B cell (primary cell): Measurements from ENCODE around the gene PRRT1. TPM values are rescaled to one million over a fixed set of nuclear protein-coding genes. Genes with fewer than 3 reads are reported as not detected.
"Not testable (repeated sequence)": the region's sequence is repeated elsewhere in the genome, so short reads cannot be mapped to it uniquely, and the experiment has no call there.

Source experiments
- ATAC-seq: fragments of 200-7000 bp; cut with Tn5 transposase; one replicate; pipeline ENCODE4 v1.10.0; 2021; ENCODE audit warnings: low read depth, mild to moderate bottlenecking, moderate number of reproducible peaks, moderate library complexity
- CTCF ChIA-PET: fragments of 350-600 bp; sonication (Branson Sonifier 250); formaldehyde crosslinking; loops from one replicate; lab custom pipeline; 2021; ENCODE audit warnings: antibody characterized with exemption, inconsistent platforms; lab: Charles Lee
- POLR2A ChIA-PET: fragments of 350-600 bp; sonication (Branson Sonifier 250); formaldehyde crosslinking; loops from one replicate; lab custom pipeline; 2021; ENCODE audit warnings: antibody characterized with exemption; lab: Charles Lee
- DNase-seq: peaks from one replicate; pipeline ENCODE4 v3.0.0; 2013
- H2AFZ ChIP-seq: 2 replicates; pipeline ENCODE4 v1.6.1; 2012; ENCODE audit warnings: mild to moderate bottlenecking, low read depth, low read length; ENCODE audit not compliant: insufficient read depth, poor library complexity, severe bottlenecking
- H3K27ac ChIP-seq, 2 donors: 1 replicate in 1 of 2; 2 replicates in 1 of 2; pipeline ENCODE4 v1.5.1; 2012 to 2013; ENCODE audit warnings: low read length in 2 of 2, mild to moderate bottlenecking in 2 of 2, moderate library complexity in 1 of 2
- H3K27me3 ChIP-seq, 4 experiments: fragments of 200-600 bp in 1 of 4; sonication (generic) in 1 of 4; replicated peaks in 1 of 4; 1 replicate in 2 of 4; 2 replicates in 2 of 4; pipeline versions ENCODE4 v1.6.1 to v1.7.0; 2013 to 2016; ENCODE audit warnings: low read length in 3 of 4, mild to moderate bottlenecking in 2 of 4, mixed read lengths in 1 of 4, moderate library complexity in 1 of 4; ENCODE audit not compliant: insufficient read depth in 4 of 4, control insufficient read depth in 3 of 4; ENCODE audit errors: control extremely low read depth in 1 of 4
- H3K36me3 ChIP-seq, 2 experiments: replicated peaks in 1 of 2; 1 replicate in 1 of 2; 2 replicates in 1 of 2; pipeline versions ENCODE4 v1.6.1 to v1.7.1; 2013; ENCODE audit warnings: low read length in 1 of 2; ENCODE audit not compliant: insufficient read depth in 2 of 2, control insufficient read depth in 1 of 2; ENCODE audit errors: control extremely low read depth in 1 of 2, extremely low read depth in 1 of 2
- H3K4me1 ChIP-seq, 2 donors: fragments of 200-600 bp in 1 of 2; sonication (generic) in 1 of 2; 1 replicate in 1 of 2; 2 replicates in 1 of 2; pipeline versions ENCODE4 v1.5.1 to v1.6.1; 2013 to 2017; ENCODE audit warnings: low read length in 2 of 2; ENCODE audit not compliant: control insufficient read depth in 2 of 2, insufficient read depth in 2 of 2
- H3K4me2 ChIP-seq: replicated peaks from 2 replicates; pipeline ENCODE3; 2012; ENCODE audit warnings: mild to moderate bottlenecking, low read depth, low read length; ENCODE audit not compliant: poor library complexity, severe bottlenecking
- H3K4me3 ChIP-seq, 5 experiments: fragments of 200-600 bp in 1 of 5; sonication (generic) in 1 of 5; 1 replicate in 3 of 5; 2 replicates in 2 of 5; pipeline versions ENCODE4 v1.5.1 to v1.7.0; 2011 to 2016; ENCODE audit warnings: low read length in 4 of 5, mild to moderate bottlenecking in 4 of 5, low read depth in 2 of 5, control low read depth in 1 of 5, moderate library complexity in 1 of 5; ENCODE audit not compliant: insufficient read depth in 1 of 5; ENCODE audit errors: control extremely low read depth in 1 of 5, extremely low read depth in 1 of 5
- H3K79me2 ChIP-seq: fragments of 200-600 bp; sonication (generic); one replicate; pipeline ENCODE4 v1.6.0; 2016; ENCODE audit warnings: low read length; ENCODE audit not compliant: control insufficient read depth, insufficient read depth
- H3K9ac ChIP-seq: fragments of 200-600 bp; sonication (generic); 2 replicates; pipeline ENCODE4 v1.6.1; 2017; ENCODE audit warnings: mild to moderate bottlenecking, low read length, moderate library complexity
- H3K9me3 ChIP-seq, 3 donors: one replicate each; pipeline versions ENCODE4 v1.6.1 to v1.7.1; 2013; ENCODE audit warnings: low read length in 2 of 3; ENCODE audit not compliant: control insufficient read depth in 2 of 3, insufficient read depth in 1 of 3; ENCODE audit errors: control extremely low read depth in 1 of 3
- H4K20me1 ChIP-seq: 2 replicates; pipeline ENCODE4 v1.6.0; 2012; ENCODE audit warnings: mild to moderate bottlenecking, low read length; ENCODE audit not compliant: insufficient read depth, control insufficient read depth, poor library complexity, severe bottlenecking
- H3K27ac Mint-ChIP-seq: one replicate; pipeline ENCODE4 v1.8.0; 2021; ENCODE audit warnings: mixed read lengths
- H3K27me3 Mint-ChIP-seq: one replicate; pipeline ENCODE4 v1.8.0; 2021; ENCODE audit warnings: mixed read lengths
- H3K4me1 Mint-ChIP-seq: one replicate; pipeline ENCODE4 v1.8.0; 2021; ENCODE audit warnings: mixed read lengths
- H3K4me3 Mint-ChIP-seq: one replicate; pipeline ENCODE4 v1.8.0; 2021; ENCODE audit warnings: mixed read lengths
- H3K9me3 Mint-ChIP-seq: one replicate; pipeline ENCODE4 v1.8.0; 2022; ENCODE audit warnings: mixed read lengths; ENCODE audit not compliant: insufficient read depth
- EZH2 ChIP-seq: IDR thresholded peaks from 2 replicates; pipeline ENCODE4 v1.6.1; 2012; ENCODE audit warnings: borderline replicate concordance, low read depth, mild to moderate bottlenecking, moderate library complexity, low read length; ENCODE audit not compliant: insufficient read depth, poor library complexity, severe bottlenecking
- WGBS: methylation state at CpG from one replicate; pipeline ENCODE4 v1.1.5; 2013; ENCODE audit warnings: missing lambda C conversion rate; ENCODE audit not compliant: insufficient coverage; 5-methylcytosine and 5-hydroxymethylcytosine counted together
- intact Hi-C: fragments of 100-400 bp; cut with micrococcal nuclease; formaldehyde crosslinking; loops from one replicate; pipeline ENCODE4 v1.10.0; 2022
- polyA plus RNA-seq: library from polyadenylated mRNA; depleted of rRNA; stranded (reverse); fragments of >200 nt; gene quantifications from 2 replicates; pipeline ENCODE4 v1.2.3, GENCODE V29; 2012
- total RNA-seq, 2 donors: library from RNA; stranded (reverse); fragments of 120-200 nt in 1 of 2; gene quantifications; 1 replicate in 1 of 2; 2 replicates in 1 of 2; pipeline versions ENCODE4 v1.2.3 to v1.2.4, GENCODE V29; 2013 to 2022
- TF ChIP-seq, protein P1 (sequence below): fragments of 200-600 bp; IDR thresholded peaks from one replicate; pipeline ENCODE4 v1.8.0; 2022; ENCODE audit warnings: antibody characterized with exemption, mild to moderate bottlenecking

Gene PRRT1
- total and polyA plus RNA-seq, 2 donors (not counting 1 experiment from before 2014, with no cell fraction given): not detected

DNA sequence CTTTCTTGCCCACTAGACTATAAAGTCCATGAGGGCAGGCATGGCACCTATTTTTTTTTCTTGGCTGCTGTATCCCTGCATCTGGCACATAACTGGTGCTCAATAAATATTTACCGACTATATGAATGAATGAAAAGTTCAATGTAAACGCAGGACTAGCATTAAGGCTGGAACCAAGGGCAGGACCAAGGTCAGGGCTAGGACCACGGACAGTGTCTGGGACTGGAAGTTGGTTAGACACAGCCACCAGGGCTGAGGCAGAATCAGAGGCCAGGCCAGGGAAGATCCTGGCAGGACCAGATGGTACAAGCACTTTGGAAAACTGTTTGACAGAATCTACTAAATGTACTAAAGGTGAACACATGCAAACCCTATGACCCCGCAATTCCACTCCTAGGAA is 46.3 kb downstream of the PRRT1 start:
- ChIA-PET POLR2A (no interaction called here), CTCF (interaction anchor here (2.1 kb wide), 1 partner anchor 14 kb away, joined by 4 read pairs; no protein-coding TSS in a partner anchor)
- Mint-ChIP-seq H3K9me3 (no peaks in the 10 kb centered on the region), H3K4me3 (no peak overlapping the region), H3K27ac (no peak overlapping the region), H3K27me3 (peaks cover 47% of the 10 kb centered on the region), H3K4me1 (peaks cover 11% of the 10 kb centered on the region)
- 94% methylated on average over 3 of the region's 4 CpGs for WGBS
- Histone ChIP-seq H3K9me3 (peaks cover 0 to 4% (median 2%) of the 10 kb centered on the region in 3 donors), H3K27ac (no peak overlapping the region), H3K27me3 (peaks cover 0 to 42% (median 13%) of the 10 kb centered on the region in 4 experiments), H3K4me1 (peaks cover 13 to 15% of the 10 kb centered on the region in 2 donors), H3K4me2 (no peak overlapping the region), H3K9ac (no peak overlapping the region), H3K4me3 (no peak overlapping the region), H3K36me3 (no peaks in the 10 kb centered on the region), H2AFZ (no peak overlapping the region), H3K79me2 (no peaks in the 10 kb centered on the region), H4K20me1 (no peaks in the 10 kb centered on the region)
- DNase-seq (no peak), ATAC-seq (no peak)
- no peak for TF ChIP-seq EZH2
- TF ChIP-seq, protein P1, sequence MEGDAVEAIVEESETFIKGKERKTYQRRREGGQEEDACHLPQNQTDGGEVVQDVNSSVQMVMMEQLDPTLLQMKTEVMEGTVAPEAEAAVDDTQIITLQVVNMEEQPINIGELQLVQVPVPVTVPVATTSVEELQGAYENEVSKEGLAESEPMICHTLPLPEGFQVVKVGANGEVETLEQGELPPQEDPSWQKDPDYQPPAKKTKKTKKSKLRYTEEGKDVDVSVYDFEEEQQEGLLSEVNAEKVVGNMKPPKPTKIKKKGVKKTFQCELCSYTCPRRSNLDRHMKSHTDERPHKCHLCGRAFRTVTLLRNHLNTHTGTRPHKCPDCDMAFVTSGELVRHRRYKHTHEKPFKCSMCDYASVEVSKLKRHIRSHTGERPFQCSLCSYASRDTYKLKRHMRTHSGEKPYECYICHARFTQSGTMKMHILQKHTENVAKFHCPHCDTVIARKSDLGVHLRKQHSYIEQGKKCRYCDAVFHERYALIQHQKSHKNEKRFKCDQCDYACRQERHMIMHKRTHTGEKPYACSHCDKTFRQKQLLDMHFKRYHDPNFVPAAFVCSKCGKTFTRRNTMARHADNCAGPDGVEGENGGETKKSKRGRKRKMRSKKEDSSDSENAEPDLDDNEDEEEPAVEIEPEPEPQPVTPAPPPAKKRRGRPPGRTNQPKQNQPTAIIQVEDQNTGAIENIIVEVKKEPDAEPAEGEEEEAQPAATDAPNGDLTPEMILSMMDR: no peak
- intact Hi-C loops: no loop called here

DNA sequence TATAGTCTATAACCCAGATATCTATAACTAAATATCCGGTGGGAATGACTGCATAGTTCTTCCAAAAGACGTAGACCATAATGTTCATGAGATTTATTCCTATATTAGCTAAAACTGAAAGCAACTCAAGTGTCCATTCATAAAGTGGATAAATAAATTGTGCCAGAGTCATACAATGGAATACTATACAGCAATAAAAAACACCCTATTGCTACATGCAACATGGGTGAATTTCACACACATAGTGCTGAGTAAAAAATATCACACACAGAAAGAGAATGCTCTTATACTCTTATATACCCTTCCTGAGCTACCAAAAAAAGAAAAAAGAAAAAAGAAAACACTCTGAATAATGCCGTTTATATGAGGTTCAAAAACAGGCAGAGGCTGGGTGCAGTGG is 49.5 kb downstream of the PRRT1 start:
- POLR2A ChIA-PET: no interaction called here

DNA sequence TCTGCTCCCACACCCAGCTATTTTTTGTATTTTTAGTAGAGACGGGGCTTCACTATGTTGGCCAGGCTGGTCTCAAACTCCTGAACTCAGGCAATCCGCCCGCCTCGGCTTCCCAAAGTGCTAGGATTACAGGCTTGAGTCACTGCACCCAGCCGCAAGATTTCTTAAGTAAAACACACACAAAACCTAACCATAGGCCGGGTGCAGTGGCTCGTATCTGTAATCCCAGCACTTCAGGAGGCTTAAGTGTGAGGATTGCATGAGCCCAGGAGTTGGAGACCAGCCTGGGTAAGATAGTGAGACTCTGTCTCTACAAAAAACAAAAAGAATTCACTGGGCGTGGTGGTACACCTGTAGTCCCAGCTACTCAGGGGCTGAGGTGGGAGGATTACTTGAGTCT is 51.5 kb downstream of the PRRT1 start:
- H3K9me3 Mint-ChIP-seq, H3K4me3 ChIP-seq, H3K4me3 Mint-ChIP-seq, H3K79me2 ChIP-seq, H3K9ac ChIP-seq, H4K20me1 ChIP-seq, H3K4me2 ChIP-seq, H3K27ac ChIP-seq, intact Hi-C loops, H3K27ac Mint-ChIP-seq, H2AFZ ChIP-seq, H3K4me1 Mint-ChIP-seq, ATAC-seq, DNase-seq, H3K9me3 ChIP-seq, H3K36me3 ChIP-seq: not testable (repeated sequence)
- Histone ChIP-seq H3K27me3 (peaks cover 0 to 44% (median 12%) of the 10 kb centered on the region in 4 experiments), H3K4me1 (peaks cover 0 to 16% of the 10 kb centered on the region in 2 donors)
- WGBS: 97% methylated on average over 4 of the region's 8 CpGs
- POLR2A ChIA-PET: interaction anchor here (0.6 to 0.9 kb wide), 3 partner anchors 13 to 805 kb away, joined by 3 to 4 read pairs (median 3); no protein-coding TSS in a partner anchor
- CTCF ChIA-PET: interaction anchor here (1.0 kb wide), 1 partner anchor 12 kb away, joined by 3 read pairs; no protein-coding TSS in a partner anchor
- peaks cover 50% of the 10 kb centered on the region for H3K27me3 Mint-ChIP-seq

More for the DNA sequence above, 49.5 kb downstream of the PRRT1 start:
- Mint-ChIP-seq H3K4me3 (no peak overlapping the region), H3K4me1 (no peaks in the 10 kb centered on the region), H3K27me3 (peaks cover 54% of the 10 kb centered on the region), H3K9me3 (no peaks in the 10 kb centered on the region), H3K27ac (no peak overlapping the region)
- ATAC-seq (no peak), DNase-seq (no peak)
- no peak overlapping the region for H3K9ac ChIP-seq
- H3K4me3 ChIP-seq: no peak overlapping the region
- no peak overlapping the region for H2AFZ ChIP-seq
- WGBS: 100% methylated on average over 1 of the region's 3 CpGs
- H3K36me3 ChIP-seq: no peaks in the 10 kb centered on the region
- CTCF ChIA-PET: no interaction called here
- peaks cover 0 to 4% (median 2%) of the 10 kb centered on the region in 3 donors for H3K9me3 ChIP-seq
- TF ChIP-seq, protein P1: no peak
- no peak for TF ChIP-seq EZH2
- no peaks in the 10 kb centered on the region for H4K20me1 ChIP-seq
- peaks cover 0 to under 1% of the 10 kb centered on the region in 2 donors for H3K4me1 ChIP-seq
- H3K79me2 ChIP-seq: no peaks in the 10 kb centered on the region
- H3K27ac ChIP-seq: no peak overlapping the region
- peaks cover 0 to 38% (median 12%) of the 10 kb centered on the region in 4 experiments for H3K27me3 ChIP-seq
- H3K4me2 ChIP-seq: no peak overlapping the region
- intact Hi-C loops: no loop called here
